Karpas-422 (cell line): Measurements from ENCODE around the gene MCC. TPM values are rescaled to one million over a fixed set of nuclear protein-coding genes. Genes with fewer than 3 reads are reported as not detected.

Experiments
- DNase-seq: peaks from one replicate; pipeline ENCODE4 v3.0.0-alpha.2; 2015
- H2AFZ ChIP-seq: fragments of 200-600 bp; sonication (generic); 2 replicates; pipeline ENCODE4 v1.6.1; 2014; ENCODE audit warnings: antibody characterized with exemption, low read length, mixed read lengths
- H3K27ac ChIP-seq: fragments of 200-600 bp; sonication (generic); 2 replicates; pipeline ENCODE4 v1.5.1; 2014; ENCODE audit warnings: mild to moderate bottlenecking, low read length, moderate library complexity
- H3K27me3 ChIP-seq: fragments of 200-600 bp; sonication (generic); 2 replicates; pipeline ENCODE4 v1.6.1; 2014; ENCODE audit warnings: low read length, mixed read lengths
- H3K36me3 ChIP-seq: fragments of 200-600 bp; sonication (generic); 2 replicates; pipeline ENCODE4 v1.6.1; 2014; ENCODE audit warnings: low read length, mixed read lengths; ENCODE audit not compliant: insufficient read depth
- H3K4me1 ChIP-seq: fragments of 200-600 bp; sonication (generic); 2 replicates; pipeline ENCODE4 v1.6.1; 2014; ENCODE audit warnings: mild to moderate bottlenecking, low read length, mixed read lengths
- H3K4me2 ChIP-seq: fragments of 200-600 bp; sonication (generic); 2 replicates; pipeline ENCODE4 v1.6.1; 2014; ENCODE audit warnings: low read length, low read depth, mild to moderate bottlenecking; ENCODE audit not compliant: poor library complexity, severe bottlenecking
- H3K4me3 ChIP-seq: fragments of 200-600 bp; sonication (generic); 2 replicates; pipeline ENCODE4 v1.5.1; 2014; ENCODE audit warnings: mild to moderate bottlenecking, antibody characterized with exemption, low read length, mixed read lengths
- H3K79me2 ChIP-seq: fragments of 200-600 bp; sonication (generic); 2 replicates; pipeline ENCODE4 v1.6.1; 2014; ENCODE audit warnings: mild to moderate bottlenecking, low read length, mixed read lengths
- H3K9ac ChIP-seq: fragments of 200-600 bp; sonication (generic); 2 replicates; pipeline ENCODE4 v1.6.0; 2014; ENCODE audit warnings: low read length
- H3K9me2 ChIP-seq: fragments of 200-600 bp; sonication (generic), shearing (Covaris generic); replicated peaks from 2 replicates; pipeline ENCODE4 v1.6.0; 2014; ENCODE audit warnings: mild to moderate bottlenecking, low read length, moderate library complexity; ENCODE audit not compliant: insufficient read depth
- H3K9me3 ChIP-seq: fragments of 300-700, 200-600 bp; sonication (generic); 2 replicates; pipeline ENCODE4 v1.6.1; 2014; ENCODE audit warnings: low read length, mixed read lengths
- H4K20me1 ChIP-seq: fragments of 200-600 bp; sonication (generic); 2 replicates; pipeline ENCODE4 v1.6.1; 2014; ENCODE audit warnings: mild to moderate bottlenecking, antibody characterized with exemption, low read length, low read depth; ENCODE audit not compliant: insufficient read depth
- total RNA-seq: library from RNA; depleted of rRNA; stranded (reverse); fragments of >200 nt; shearing (Covaris generic); gene quantifications from 2 replicates; pipeline ENCODE4 v1.2.3, GENCODE V29; 2014; ENCODE audit warnings: low replicate concordance; rRNA removed

The MCC gene
- total RNA-seq: 5.5 and 12.3 TPM in 2 replicates

GRCh38 chr5:113487781-113488644 is at the start of gene MCC:
TSS of gene MCC (minus strand) at chr5:113488453.
- Histone ChIP-seq H2AFZ (no peak within 1 kb of the TSS), H3K27me3 (no peaks in the 10 kb centered on the region; the same call in 1 of the 2 replicates), H3K9me3 (peaks cover 4% of the 10 kb centered on the region; the same call in 1 of the 2 replicates), H3K9me2 (no peaks in the 10 kb centered on the region), H3K27ac (no peak within 1 kb of the TSS), H3K9ac (no peak within 1 kb of the TSS), H3K79me2 (no peaks in the 10 kb centered on the region), H3K4me1 (no peaks in the 10 kb centered on the region), H3K36me3 (no peaks in the 10 kb centered on the region), H3K4me3 (no peak within 1 kb of the TSS), H4K20me1 (no peaks in the 10 kb centered on the region), H3K4me2 (no peak within 1 kb of the TSS)
- DNase-seq: no peak

- Histone ChIP-seq H3K4me3 (no peak overlapping the region), H3K9me3 (peaks cover 5% of the 10 kb centered on the region; the same call in 1 of the 2 replicates), H4K20me1 (no peaks in the 10 kb centered on the region), H3K9ac (no peak overlapping the region), H2AFZ (no peak overlapping the region), H3K4me1 (no peaks in the 10 kb centered on the region), H3K27ac (no peak overlapping the region), H3K9me2 (0 out of 2 replicates have a peak, but pooled peaks cover 3% of the 10 kb centered on the region), H3K36me3 (peaks cover 88% of the 10 kb centered on the region), H3K4me2 (no peak overlapping the region), H3K79me2 (peaks cover 91% of the 10 kb centered on the region), H3K27me3 (no peaks in the 10 kb centered on the region)
- DNase-seq: no peak
Observed at GRCh38 chr5:113531481-113532159, 43.4 kb upstream of the MCC start.

GRCh38 chr5:113527746-113528145 is 39.5 kb upstream of the MCC start:
- Histone ChIP-seq H3K79me2 (peaks cover 97% of the 10 kb centered on the region), H3K4me1 (peaks cover 32% of the 10 kb centered on the region), H4K20me1 (no peaks in the 10 kb centered on the region), H3K27ac (no peak overlapping the region), H3K9me2 (no peaks in the 10 kb centered on the region), H3K36me3 (peaks cover 64% of the 10 kb centered on the region), H3K27me3 (no peaks in the 10 kb centered on the region), H2AFZ (no peak overlapping the region), H3K4me2 (no peak overlapping the region), H3K9ac (no peak overlapping the region), H3K4me3 (no peak overlapping the region), H3K9me3 (peaks cover 5% of the 10 kb centered on the region; the same call in 1 of the 2 replicates)
- DNase-seq: no peak

GRCh38 chr5:113526421-113526820 is 38.2 kb upstream of the MCC start:
- Histone ChIP-seq H3K36me3 (peaks cover 53% of the 10 kb centered on the region), H3K79me2 (peaks cover 97% of the 10 kb centered on the region), H3K4me3 (no peak overlapping the region), H3K9ac (no peak overlapping the region), H3K4me1 (peaks cover 43% of the 10 kb centered on the region), H3K9me2 (no peaks in the 10 kb centered on the region), H3K27me3 (no peaks in the 10 kb centered on the region), H3K9me3 (peaks cover 5% of the 10 kb centered on the region; the same call in 1 of the 2 replicates), H3K4me2 (no peak overlapping the region), H3K27ac (no peak overlapping the region), H4K20me1 (no peaks in the 10 kb centered on the region), H2AFZ (no peak overlapping the region)
- no peak for DNase-seq

GRCh38 chr5:113524927-113525326 is 36.7 kb upstream of the MCC start:
- peak overlapping the region; percentile 73 for H3K4me2 ChIP-seq
- H2AFZ ChIP-seq: no peak overlapping the region
- peaks cover 98% of the 10 kb centered on the region for H3K79me2 ChIP-seq
- peak; percentile 85 for DNase-seq
- H3K27me3 ChIP-seq: no peaks in the 10 kb centered on the region
- peak overlapping the region; percentile 45 for H3K4me3 ChIP-seq
- peaks cover 5% of the 10 kb centered on the region; the same call in 1 of the 2 replicates for H3K9me3 ChIP-seq
- H3K27ac ChIP-seq: peak overlapping the region; percentile 94
- peaks cover 47% of the 10 kb centered on the region for H3K4me1 ChIP-seq
- H3K36me3 ChIP-seq: peaks cover 44% of the 10 kb centered on the region
- H4K20me1 ChIP-seq: no peaks in the 10 kb centered on the region
- H3K9ac ChIP-seq: peak overlapping the region; percentile 46
- H3K9me2 ChIP-seq: no peaks in the 10 kb centered on the region

GRCh38 chr5:113523168-113523567 is 34.9 kb upstream of the MCC start:
- Histone ChIP-seq H3K4me2 (peak overlapping the region; percentile 73), H4K20me1 (no peaks in the 10 kb centered on the region), H3K9me2 (no peaks in the 10 kb centered on the region), H3K36me3 (peaks cover 41% of the 10 kb centered on the region), H3K27me3 (no peaks in the 10 kb centered on the region), H3K4me3 (no peak overlapping the region), H2AFZ (no peak overlapping the region), H3K27ac (peak overlapping the region; percentile 94), H3K79me2 (peaks cover 97% of the 10 kb centered on the region), H3K9ac (no peak overlapping the region), H3K9me3 (no peaks in the 10 kb centered on the region), H3K4me1 (peaks cover 47% of the 10 kb centered on the region)
- DNase-seq: no peak

- Histone ChIP-seq H3K27ac (no peak overlapping the region), H3K9ac (no peak overlapping the region), H3K79me2 (peaks cover 97% of the 10 kb centered on the region), H3K9me3 (no peaks in the 10 kb centered on the region), H2AFZ (no peak overlapping the region), H3K4me1 (peaks cover 53% of the 10 kb centered on the region), H4K20me1 (no peaks in the 10 kb centered on the region), H3K9me2 (no peaks in the 10 kb centered on the region), H3K4me2 (no peak overlapping the region), H3K36me3 (peaks cover 41% of the 10 kb centered on the region), H3K27me3 (no peaks in the 10 kb centered on the region), H3K4me3 (no peak overlapping the region)
- DNase-seq: no peak
Observed at GRCh38 chr5:113520899-113521298, 32.6 kb upstream of the MCC start.

- Histone ChIP-seq H3K9ac (no peak overlapping the region), H3K79me2 (peaks cover 97% of the 10 kb centered on the region), H3K27me3 (no peaks in the 10 kb centered on the region), H3K9me2 (no peaks in the 10 kb centered on the region), H4K20me1 (no peaks in the 10 kb centered on the region), H3K4me2 (no peak overlapping the region), H3K27ac (no peak overlapping the region), H3K4me1 (peaks cover 53% of the 10 kb centered on the region), H3K36me3 (peaks cover 41% of the 10 kb centered on the region), H2AFZ (no peak overlapping the region), H3K4me3 (no peak overlapping the region), H3K9me3 (no peaks in the 10 kb centered on the region)
- no peak for DNase-seq
Observed at GRCh38 chr5:113520429-113520828, 32.2 kb upstream of the MCC start.
